NB4 (cell line): Measurements from ENCODE around the gene ACSM4.

Source experiments
- MYC ChIP-seq: IDR thresholded peaks from 2 replicates; pipeline ENCODE4 v1.6.1; 2011; ENCODE audit warnings: low read depth, low read length
- POLR2A ChIP-seq: IDR thresholded peaks from 2 replicates; pipeline ENCODE4 v1.6.1; 2011; ENCODE audit warnings: mild to moderate bottlenecking; ENCODE audit not compliant: insufficient read length; ENCODE audit errors: extremely low read depth
- TF ChIP-seq, protein P1 (sequence below): IDR thresholded peaks from one replicate; pipeline ENCODE4 v1.5.1; 2012; ENCODE audit warnings: low read depth, low read length

DNA sequence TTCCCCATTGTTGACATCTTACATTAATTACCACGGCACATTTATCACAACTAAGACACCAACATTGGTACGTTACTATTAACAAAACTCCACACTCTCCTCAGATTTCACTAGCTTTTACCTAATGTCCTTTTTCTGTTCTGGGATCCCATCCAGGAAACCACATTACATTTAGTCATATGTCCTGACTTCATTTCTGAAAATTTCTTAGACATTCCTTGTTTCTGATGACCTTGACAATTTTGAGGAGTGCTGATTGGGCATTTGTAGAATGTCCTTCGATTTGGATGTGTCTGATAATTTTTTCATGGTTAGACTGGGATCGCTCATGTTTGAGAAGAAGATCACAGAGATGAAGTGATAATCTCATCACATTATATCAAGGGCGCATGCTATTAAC lies 34.6 kb upstream of the ACSM4 start:
- TF ChIP-seq POLR2A (no peak), MYC (no peak)
- TF ChIP-seq, protein P1, sequence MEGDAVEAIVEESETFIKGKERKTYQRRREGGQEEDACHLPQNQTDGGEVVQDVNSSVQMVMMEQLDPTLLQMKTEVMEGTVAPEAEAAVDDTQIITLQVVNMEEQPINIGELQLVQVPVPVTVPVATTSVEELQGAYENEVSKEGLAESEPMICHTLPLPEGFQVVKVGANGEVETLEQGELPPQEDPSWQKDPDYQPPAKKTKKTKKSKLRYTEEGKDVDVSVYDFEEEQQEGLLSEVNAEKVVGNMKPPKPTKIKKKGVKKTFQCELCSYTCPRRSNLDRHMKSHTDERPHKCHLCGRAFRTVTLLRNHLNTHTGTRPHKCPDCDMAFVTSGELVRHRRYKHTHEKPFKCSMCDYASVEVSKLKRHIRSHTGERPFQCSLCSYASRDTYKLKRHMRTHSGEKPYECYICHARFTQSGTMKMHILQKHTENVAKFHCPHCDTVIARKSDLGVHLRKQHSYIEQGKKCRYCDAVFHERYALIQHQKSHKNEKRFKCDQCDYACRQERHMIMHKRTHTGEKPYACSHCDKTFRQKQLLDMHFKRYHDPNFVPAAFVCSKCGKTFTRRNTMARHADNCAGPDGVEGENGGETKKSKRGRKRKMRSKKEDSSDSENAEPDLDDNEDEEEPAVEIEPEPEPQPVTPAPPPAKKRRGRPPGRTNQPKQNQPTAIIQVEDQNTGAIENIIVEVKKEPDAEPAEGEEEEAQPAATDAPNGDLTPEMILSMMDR, result no peak
